ENCODE data around the gene PPP1R15B.

DNA sequence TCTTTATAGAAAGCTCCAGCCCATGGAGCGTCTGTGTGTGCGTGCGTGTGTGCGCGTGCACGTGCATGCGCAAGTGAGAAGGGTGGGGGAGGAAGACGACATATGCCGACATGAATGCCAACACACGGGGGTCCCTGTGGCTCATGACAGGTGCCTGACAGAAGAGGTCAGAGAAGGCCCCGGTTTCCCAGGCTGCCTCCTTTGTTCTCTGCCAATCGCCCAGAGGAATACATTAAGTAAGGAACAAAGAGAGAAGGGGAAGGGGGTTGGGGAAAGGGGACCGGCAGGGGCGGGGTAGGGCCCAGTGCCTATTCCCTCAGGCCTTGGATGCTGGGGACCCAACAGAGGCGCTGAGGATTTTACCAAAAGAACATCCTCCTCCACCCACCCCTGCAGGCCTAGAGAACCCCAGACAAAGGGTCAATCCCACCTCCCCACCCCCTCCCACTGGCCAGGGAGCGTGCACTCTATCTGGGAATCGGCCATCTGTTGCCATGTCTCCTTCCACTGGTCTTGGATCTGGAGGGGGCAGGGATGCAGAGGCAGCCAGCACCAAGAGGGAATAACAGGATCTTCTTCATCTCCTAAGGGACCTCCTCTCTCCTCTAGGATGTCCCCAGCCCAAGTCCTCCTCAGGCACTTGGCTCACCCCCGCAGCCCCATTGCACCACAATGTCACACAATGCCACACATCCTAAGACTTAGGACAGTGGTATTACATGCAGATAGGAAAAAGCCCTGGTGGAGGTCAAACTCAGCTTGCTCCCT is 43.6 kb upstream of the PPP1R15B start:
- TF ChIP-seq EZH2 (IDR thresholded peaks at IDR 0.05; ENCODE audit: borderline replicate concordance): no peak
- TF ChIP-seq, protein P1, sequence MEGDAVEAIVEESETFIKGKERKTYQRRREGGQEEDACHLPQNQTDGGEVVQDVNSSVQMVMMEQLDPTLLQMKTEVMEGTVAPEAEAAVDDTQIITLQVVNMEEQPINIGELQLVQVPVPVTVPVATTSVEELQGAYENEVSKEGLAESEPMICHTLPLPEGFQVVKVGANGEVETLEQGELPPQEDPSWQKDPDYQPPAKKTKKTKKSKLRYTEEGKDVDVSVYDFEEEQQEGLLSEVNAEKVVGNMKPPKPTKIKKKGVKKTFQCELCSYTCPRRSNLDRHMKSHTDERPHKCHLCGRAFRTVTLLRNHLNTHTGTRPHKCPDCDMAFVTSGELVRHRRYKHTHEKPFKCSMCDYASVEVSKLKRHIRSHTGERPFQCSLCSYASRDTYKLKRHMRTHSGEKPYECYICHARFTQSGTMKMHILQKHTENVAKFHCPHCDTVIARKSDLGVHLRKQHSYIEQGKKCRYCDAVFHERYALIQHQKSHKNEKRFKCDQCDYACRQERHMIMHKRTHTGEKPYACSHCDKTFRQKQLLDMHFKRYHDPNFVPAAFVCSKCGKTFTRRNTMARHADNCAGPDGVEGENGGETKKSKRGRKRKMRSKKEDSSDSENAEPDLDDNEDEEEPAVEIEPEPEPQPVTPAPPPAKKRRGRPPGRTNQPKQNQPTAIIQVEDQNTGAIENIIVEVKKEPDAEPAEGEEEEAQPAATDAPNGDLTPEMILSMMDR (IDR thresholded peaks at IDR 0.05; ENCODE audit: poor library complexity): no peak
